Mesenchymal stem cell (in vitro differentiated cells and primary cell): ENCODE results near the gene OTOS.

Experiments used
- DNase-seq: peaks from one replicate; pipeline ENCODE4 v3.0.0-alpha.2; 2013
- H2AFZ ChIP-seq: one replicate; pipeline ENCODE4 v1.6.1; 2013; ENCODE audit warnings: low read depth, mild to moderate bottlenecking, control low read depth, inconsistent platforms, low read length, moderate library complexity
- H2AK5ac ChIP-seq: 2 replicates; pipeline ENCODE4 v1.6.1; 2013; ENCODE audit warnings: low read length, moderate library complexity, mild to moderate bottlenecking, inconsistent platforms; ENCODE audit not compliant: severe bottlenecking
- H2BK120ac ChIP-seq: one replicate; pipeline ENCODE4 v1.6.1; 2013; ENCODE audit warnings: low read depth, mild to moderate bottlenecking, inconsistent platforms, low read length, moderate library complexity
- H2BK12ac ChIP-seq, 2 experiments: one replicate each; pipeline ENCODE4 v1.6.1; 2013; ENCODE audit warnings: inconsistent platforms in 2 of 2, low read length in 2 of 2, mild to moderate bottlenecking in 2 of 2, moderate library complexity in 2 of 2, control low read depth in 1 of 2
- H2BK15ac ChIP-seq: one replicate; pipeline ENCODE4 v1.6.1; 2013; ENCODE audit warnings: mild to moderate bottlenecking, low read depth, inconsistent platforms; ENCODE audit not compliant: poor library complexity, severe bottlenecking
- H2BK5ac ChIP-seq: 2 replicates; pipeline ENCODE4 v1.6.1; 2013; ENCODE audit warnings: low read depth, mild to moderate bottlenecking, low read length, control low read depth, inconsistent platforms; ENCODE audit not compliant: poor library complexity, severe bottlenecking
- H3K14ac ChIP-seq, 2 experiments: one replicate each; pipeline ENCODE4 v1.6.1; 2013; ENCODE audit warnings: inconsistent platforms in 2 of 2, low read length in 2 of 2, control low read depth in 1 of 2, mild to moderate bottlenecking in 1 of 2, moderate library complexity in 1 of 2
- H3K18ac ChIP-seq, 2 experiments: one replicate each; pipeline ENCODE4 v1.6.1; 2013; ENCODE audit warnings: inconsistent platforms in 2 of 2, low read length in 2 of 2, control low read depth in 1 of 2, low read depth in 1 of 2, mild to moderate bottlenecking in 1 of 2
- H3K23ac ChIP-seq, 2 experiments: one replicate each; pipeline ENCODE4 v1.6.1; 2013; ENCODE audit warnings: inconsistent platforms in 2 of 2, low read length in 2 of 2, mild to moderate bottlenecking in 2 of 2, moderate library complexity in 2 of 2, control low read depth in 1 of 2
- H3K27ac ChIP-seq: 2 replicates; pipeline ENCODE4 v1.5.1; 2013; ENCODE audit warnings: mild to moderate bottlenecking, moderate library complexity, low read length, control low read depth, inconsistent platforms; ENCODE audit not compliant: poor library complexity, severe bottlenecking
- H3K27me3 ChIP-seq, 2 experiments: 2 replicates each; pipeline versions ENCODE4 v1.6.1 to v1.7.0; 2013; ENCODE audit warnings: low read length in 2 of 2, mild to moderate bottlenecking in 2 of 2, moderate library complexity in 2 of 2, control low read depth in 1 of 2, inconsistent platforms in 1 of 2; ENCODE audit not compliant: control insufficient read depth in 1 of 2, insufficient read depth in 1 of 2
- H3K36me3 ChIP-seq, 2 experiments: 2 replicates each; pipeline versions ENCODE4 v1.6.1 to v1.7.0; 2013; ENCODE audit warnings: low read length in 2 of 2, control low read depth in 1 of 2, inconsistent platforms in 1 of 2, low read depth in 1 of 2, mild to moderate bottlenecking in 1 of 2; ENCODE audit not compliant: insufficient read depth in 2 of 2, control insufficient read depth in 1 of 2
- H3K4ac ChIP-seq, 2 experiments: one replicate each; pipeline ENCODE4 v1.6.1; 2013; ENCODE audit warnings: inconsistent platforms in 2 of 2, low read length in 2 of 2, mild to moderate bottlenecking in 2 of 2, moderate library complexity in 2 of 2, control low read depth in 1 of 2, low read depth in 1 of 2
- H3K4me1 ChIP-seq: 2 replicates; pipeline ENCODE4 v1.6.1; 2013; ENCODE audit warnings: low read depth, low read length, control low read depth; ENCODE audit not compliant: control insufficient read depth, insufficient read depth
- H3K4me2 ChIP-seq: 2 replicates; pipeline ENCODE4 v1.6.1; 2013; ENCODE audit warnings: low read length, mild to moderate bottlenecking, inconsistent platforms; ENCODE audit not compliant: poor library complexity, severe bottlenecking
- H3K4me3 ChIP-seq, 2 experiments: 2 replicates each; pipeline versions ENCODE4 v1.5.1 to v1.7.0; 2013; ENCODE audit warnings: low read length in 2 of 2, mild to moderate bottlenecking in 2 of 2, control low read depth in 1 of 2, low read depth in 1 of 2; ENCODE audit not compliant: insufficient read depth in 1 of 2
- H3K79me1 ChIP-seq: replicated peaks from 2 replicates; pipeline ENCODE4 v1.6.1; 2013; ENCODE audit warnings: mild to moderate bottlenecking, control low read depth, low read length, inconsistent platforms; ENCODE audit not compliant: poor library complexity, severe bottlenecking
- H3K9ac ChIP-seq: 2 replicates; pipeline ENCODE4 v1.7.0; 2013; ENCODE audit warnings: mild to moderate bottlenecking, low read length, moderate library complexity
- H3K9me3 ChIP-seq: 2 replicates; pipeline ENCODE4 v1.7.0; 2013; ENCODE audit warnings: mild to moderate bottlenecking, low read length; ENCODE audit not compliant: control insufficient read depth
- H4K8ac ChIP-seq: one replicate; pipeline ENCODE4 v1.6.1; 2013; ENCODE audit warnings: inconsistent platforms, mild to moderate bottlenecking, low read length, moderate library complexity
- H4K91ac ChIP-seq: one replicate; pipeline ENCODE4 v1.6.1; 2013; ENCODE audit warnings: mild to moderate bottlenecking, low read length, inconsistent platforms
- WGBS: methylation state at CpG from one replicate; pipeline ENCODE4 v1.1.7; 2013; ENCODE audit warnings: mixed read lengths; 5-methylcytosine and 5-hydroxymethylcytosine counted together

Gene OTOS

GRCh38 chr2:240121190-240121589 lies 19.3 kb downstream of the OTOS start:
- Histone ChIP-seq H2BK120ac (no peak overlapping the region), H3K27ac (no peak overlapping the region), H3K18ac (no peak overlapping the region), H3K4me2 (no peak overlapping the region), H4K8ac (no peak overlapping the region), H3K9me3 (no peaks in the 10 kb centered on the region), H2BK12ac (no peak overlapping the region), H4K91ac (no peak overlapping the region), H3K4ac (no peak overlapping the region), H3K23ac (no peak overlapping the region), H3K9ac (no peak overlapping the region), H3K4me3 (no peak overlapping the region), H2AK5ac (no peak overlapping the region), H2BK15ac (no peak overlapping the region), H3K14ac (no peak overlapping the region), H2AFZ (no peak overlapping the region), H3K79me1 (no peaks in the 10 kb centered on the region), H2BK5ac (no peak overlapping the region), H3K36me3 (peaks cover 6 to 8% of the 10 kb centered on the region in 2 experiments), H3K27me3 (peaks cover 0 to 9% of the 10 kb centered on the region in 2 experiments), H3K4me1 (no peaks in the 10 kb centered on the region)
- DNase-seq, result no peak
- 79% methylated on average over 4 of the region's 4 CpGs for WGBS

- DNase-seq, result no peak
- Histone ChIP-seq H3K4me3 (no peak overlapping the region), H3K4me2 (no peak overlapping the region), H2AFZ (no peak overlapping the region), H2BK120ac (no peak overlapping the region), H3K27ac (no peak overlapping the region), H4K8ac (no peak overlapping the region), H3K4ac (no peak overlapping the region), H3K9me3 (no peaks in the 10 kb centered on the region), H4K91ac (no peak overlapping the region), H2AK5ac (no peak overlapping the region), H3K79me1 (no peaks in the 10 kb centered on the region), H3K9ac (no peak overlapping the region), H2BK12ac (no peak overlapping the region), H3K14ac (no peak overlapping the region), H3K23ac (no peak overlapping the region), H3K4me1 (no peaks in the 10 kb centered on the region), H3K36me3 (no peaks in the 10 kb centered on the region), H3K27me3 (peaks cover 3 to 40% of the 10 kb centered on the region in 2 experiments), H3K18ac (no peak overlapping the region), H2BK15ac (no peak overlapping the region), H2BK5ac (no peak overlapping the region)
- WGBS, result 81% methylated on average over 6 of the region's 6 CpGs
These were observed 26.2 kb downstream of the OTOS start for GRCh38 chr2:240114233-240114632.

- Histone ChIP-seq H2BK12ac (no peak overlapping the region), H3K9me3 (no peaks in the 10 kb centered on the region), H3K4me1 (no peaks in the 10 kb centered on the region), H3K27me3 (peaks cover 3 to 40% of the 10 kb centered on the region in 2 experiments), H3K36me3 (no peaks in the 10 kb centered on the region), H2AK5ac (no peak overlapping the region), H3K27ac (no peak overlapping the region), H2BK120ac (no peak overlapping the region), H3K4me3 (peak overlapping the region in 1 of 2 experiments; percentile 11), H3K23ac (no peak overlapping the region), H3K4ac (no peak overlapping the region), H2BK5ac (no peak overlapping the region), H4K91ac (no peak overlapping the region), H2AFZ (no peak overlapping the region), H2BK15ac (no peak overlapping the region), H4K8ac (no peak overlapping the region), H3K14ac (no peak overlapping the region), H3K9ac (no peak overlapping the region), H3K18ac (no peak overlapping the region), H3K4me2 (no peak overlapping the region), H3K79me1 (no peaks in the 10 kb centered on the region)
- DNase-seq, result no peak
- WGBS, result 51% methylated on average over 4 of the region's 5 CpGs
These were observed 27.4 kb downstream of the OTOS start for GRCh38 chr2:240112914-240113690.

GRCh38 chr2:240111253-240111652 lies 29.2 kb downstream of the OTOS start:
- no peak overlapping the region for H3K18ac ChIP-seq
- no peak overlapping the region for H3K4me2 ChIP-seq
- H2BK120ac ChIP-seq, result no peak overlapping the region
- H3K23ac ChIP-seq, result no peak overlapping the region
- H2BK15ac ChIP-seq, result no peak overlapping the region
- H4K8ac ChIP-seq, result no peak overlapping the region
- no peaks in the 10 kb centered on the region for H3K9me3 ChIP-seq
- no peak for DNase-seq
- H3K4me1 ChIP-seq, result no peaks in the 10 kb centered on the region
- no peak overlapping the region for H4K91ac ChIP-seq
- no peak overlapping the region for H3K9ac ChIP-seq
- no peaks in the 10 kb centered on the region for H3K36me3 ChIP-seq
- no peak overlapping the region for H2AK5ac ChIP-seq
- no peak overlapping the region for H3K27ac ChIP-seq
- H3K4me3 ChIP-seq, result no peak overlapping the region
- H3K79me1 ChIP-seq, result no peaks in the 10 kb centered on the region
- no peak overlapping the region for H2AFZ ChIP-seq
- H2BK12ac ChIP-seq, result no peak overlapping the region
- no peak overlapping the region for H2BK5ac ChIP-seq
- no peak overlapping the region for H3K4ac ChIP-seq
- H3K27me3 ChIP-seq, result peaks cover 3 to 51% of the 10 kb centered on the region in 2 experiments
- 87% methylated on average over 10 of the region's 10 CpGs for WGBS
- no peak overlapping the region for H3K14ac ChIP-seq
